C4-2B (cell line): ENCODE results near the gene CLOCK.

Experiments used
- CTCF ChIP-seq: fragments of 450-650 bp; conservative IDR thresholded peaks from 2 replicates; pipeline ENCODE4 v1.5.1; 2017; ENCODE audit warnings: mild to moderate bottlenecking
- ZFX ChIP-seq: fragments of 450-650 bp; IDR thresholded peaks from 2 replicates; pipeline ENCODE4 v1.6.1; 2017

DNA sequence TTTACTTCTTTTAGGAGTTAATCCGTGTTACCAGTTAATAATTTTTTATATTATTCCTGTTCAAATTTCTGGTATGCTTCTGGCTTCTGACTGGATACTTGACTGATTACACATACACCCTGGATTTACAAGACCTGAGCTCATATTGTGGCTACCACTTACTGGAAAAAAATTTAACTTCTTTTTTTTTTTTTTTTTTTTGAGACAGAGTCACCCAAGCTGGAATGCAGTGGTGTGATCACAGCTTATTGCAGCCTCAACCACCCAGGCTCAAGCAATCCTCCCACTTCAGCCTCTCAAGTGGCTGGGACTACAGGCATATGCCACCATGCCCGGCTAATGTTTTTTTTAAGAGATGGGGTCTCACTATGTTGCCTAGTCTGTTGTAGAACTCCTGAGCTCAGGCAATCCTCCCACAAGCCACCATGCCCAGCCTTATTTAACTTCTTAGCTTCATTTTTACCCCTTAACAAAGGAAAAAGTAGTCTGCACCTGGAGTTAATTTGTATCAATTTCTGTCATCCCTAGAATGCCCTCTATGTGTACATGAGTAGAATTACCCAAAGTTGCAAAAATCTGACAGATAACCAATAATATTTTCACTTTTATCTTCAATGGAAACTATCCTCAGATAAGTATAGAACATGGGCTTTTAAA lies 100.7 kb downstream of the CLOCK start:
- no peak for TF ChIP-seq CTCF
- no peak for TF ChIP-seq ZFX
